HG03460 (cell line): ENCODE results near the gene ST6GALNAC1.

Experiments used
- ATAC-seq: cut with Tn5 transposase; IDR thresholded peaks from one replicate; pipeline ENCODE4 v1.9.1; 2021; ENCODE audit not compliant: unreplicated experiment

Gene ST6GALNAC1

GRCh38 chr17:76677406-76677805 is 33.8 kb upstream of the ST6GALNAC1 start:
- no peak for ATAC-seq

- ATAC-seq: no peak
These were observed 33.1 kb upstream of the ST6GALNAC1 start for GRCh38 chr17:76676629-76677028.

- no peak for ATAC-seq
These were observed 32.1 kb upstream of the ST6GALNAC1 start for GRCh38 chr17:76675648-76676047.

GRCh38 chr17:76674600-76674999 is 31.0 kb upstream of the ST6GALNAC1 start:
- no peak for ATAC-seq

- ATAC-seq: no peak
These were observed 30.2 kb upstream of the ST6GALNAC1 start for GRCh38 chr17:76673729-76674128.

GRCh38 chr17:76672892-76673291 is 29.3 kb upstream of the ST6GALNAC1 start:
- ATAC-seq: no peak

- no peak for ATAC-seq
These were observed 28.8 kb upstream of the ST6GALNAC1 start for GRCh38 chr17:76672270-76672851.

GRCh38 chr17:76671912-76672262 is 28.3 kb upstream of the ST6GALNAC1 start:
- peak; percentile 6 for ATAC-seq

- ATAC-seq: peak; percentile 96
These were observed 27.8 kb upstream of the ST6GALNAC1 start for GRCh38 chr17:76671123-76671911.

- no peak for ATAC-seq
These were observed 27.2 kb upstream of the ST6GALNAC1 start for GRCh38 chr17:76670718-76671122.

GRCh38 chr17:76670020-76670717 is 26.6 kb upstream of the ST6GALNAC1 start:
- no peak for ATAC-seq

GRCh38 chr17:76667786-76668453 is 24.4 kb upstream of the ST6GALNAC1 start:
- ATAC-seq: no peak

- ATAC-seq: no peak
These were observed 23.9 kb upstream of the ST6GALNAC1 start for GRCh38 chr17:76667491-76667755.

- no peak for ATAC-seq
These were observed 17.1 kb upstream of the ST6GALNAC1 start for GRCh38 chr17:76660656-76661042.

- ATAC-seq: no peak
These were observed 16.5 kb upstream of the ST6GALNAC1 start for GRCh38 chr17:76659928-76660655.

GRCh38 chr17:76658242-76658662 is 14.7 kb upstream of the ST6GALNAC1 start:
- no peak for ATAC-seq

GRCh38 chr17:76657505-76658241 is 14.1 kb upstream of the ST6GALNAC1 start:
- no peak for ATAC-seq

- no peak for ATAC-seq
These were observed 10.9 kb upstream of the ST6GALNAC1 start for GRCh38 chr17:76654408-76654807.

- ATAC-seq: no peak
These were observed 6.9 kb upstream of the ST6GALNAC1 start for GRCh38 chr17:76650504-76650903.

- no peak for ATAC-seq
These were observed 3.2 kb upstream of the ST6GALNAC1 start for GRCh38 chr17:76646712-76647111.
